ENCODE results near the gene INPP5J.

Gene INPP5J

GRCh38 chr22:31119026-31119717, 3.6 kb upstream of the INPP5J start:
- no peak overlapping the region for H3K4me3 ChIP-seq
- H3K9me3 ChIP-seq, result no peaks in the 10 kb centered on the region
- peaks cover 4% of the 10 kb centered on the region; the same call in 1 of the 2 replicates for H3K4me1 ChIP-seq
- H3K36me3 ChIP-seq (replicated peaks), result no peaks in the 10 kb centered on the region
- in situ Hi-C loops (cut with MboI; ENCODE audit: low sequenced_read_pairs), result no loop called here
- H3K27me3 ChIP-seq (ENCODE audit: low read depth), result no peaks in the 10 kb centered on the region
- no peak for DNase-seq (ENCODE audit: low spot score in 2 of 2)

GRCh38 chr22:31120230-31120629, 2.5 kb upstream of the INPP5J start:
- no peak overlapping the region for H3K4me3 ChIP-seq
- DNase-seq (ENCODE audit: low spot score in 2 of 2), result no peak
- in situ Hi-C loops (cut with MboI; ENCODE audit: low sequenced_read_pairs), result no loop called here
- H3K4me1 ChIP-seq, result peaks cover 4% of the 10 kb centered on the region; the same call in 1 of the 2 replicates
- no peaks in the 10 kb centered on the region for H3K36me3 ChIP-seq (replicated peaks)
- no peaks in the 10 kb centered on the region for H3K27me3 ChIP-seq (ENCODE audit: low read depth)
- H3K9me3 ChIP-seq, result no peaks in the 10 kb centered on the region

- peaks cover 4% of the 10 kb centered on the region; the same call in 1 of the 2 replicates for H3K4me1 ChIP-seq
- H3K27me3 ChIP-seq (ENCODE audit: low read depth), result no peaks in the 10 kb centered on the region
- in situ Hi-C loops (cut with MboI; ENCODE audit: low sequenced_read_pairs), result no loop called here
- no peak for DNase-seq (ENCODE audit: low spot score in 2 of 2)
- H3K9me3 ChIP-seq, result no peaks in the 10 kb centered on the region
- H3K4me3 ChIP-seq, result no peak overlapping the region
- H3K36me3 ChIP-seq (replicated peaks), result no peaks in the 10 kb centered on the region
Observed at GRCh38 chr22:31120642-31121041, 2.1 kb upstream of the INPP5J start.

GRCh38 chr22:31121403-31121802, 1.4 kb upstream of the INPP5J start:
- no peak overlapping the region for H3K4me3 ChIP-seq
- in situ Hi-C loops (cut with MboI; ENCODE audit: low sequenced_read_pairs), result no loop called here

GRCh38 chr22:31122196-31122531, 602 bp upstream of the INPP5J start:
- no peak overlapping the region for H3K4me3 ChIP-seq
- in situ Hi-C loops (cut with MboI; ENCODE audit: low sequenced_read_pairs), result no loop called here
- no peak for DNase-seq (ENCODE audit: low spot score in 2 of 2)
- H3K36me3 ChIP-seq (replicated peaks), result no peaks in the 10 kb centered on the region
- H3K9me3 ChIP-seq, result no peaks in the 10 kb centered on the region
- peaks cover 4% of the 10 kb centered on the region; the same call in 1 of the 2 replicates for H3K4me1 ChIP-seq
- no peaks in the 10 kb centered on the region for H3K27me3 ChIP-seq (ENCODE audit: low read depth)

More at GRCh38 chr22:31121403-31121802, 1.4 kb upstream of the INPP5J start:
- Histone ChIP-seq H3K4me1 (peaks cover 4% of the 10 kb centered on the region; the same call in 1 of the 2 replicates), H3K9me3 (no peaks in the 10 kb centered on the region), H3K36me3 (replicated peaks) (no peaks in the 10 kb centered on the region), H3K27me3 (ENCODE audit: low read depth) (no peaks in the 10 kb centered on the region)
- DNase-seq (ENCODE audit: low spot score in 2 of 2), result no peak

GRCh38 chr22:31123292-31123602, 481 bp downstream of the INPP5J start:
- no peaks in the 10 kb centered on the region for H3K36me3 ChIP-seq (replicated peaks)
- no peaks in the 10 kb centered on the region for H3K27me3 ChIP-seq (ENCODE audit: low read depth)
- DNase-seq (ENCODE audit: low spot score in 2 of 2), result no peak
- H3K4me1 ChIP-seq, result peaks cover 4% of the 10 kb centered on the region; the same call in 1 of the 2 replicates
- peak overlapping the region; percentile 44 for H3K4me3 ChIP-seq
- in situ Hi-C loops (cut with MboI; ENCODE audit: low sequenced_read_pairs), result no loop called here
- no peaks in the 10 kb centered on the region for H3K9me3 ChIP-seq

- Histone ChIP-seq H3K36me3 (replicated peaks) (no peaks in the 10 kb centered on the region), H3K9me3 (no peaks in the 10 kb centered on the region), H3K4me1 (peaks cover 4% of the 10 kb centered on the region; the same call in 1 of the 2 replicates), H3K27me3 (ENCODE audit: low read depth) (no peaks in the 10 kb centered on the region), H3K4me3 (no peak overlapping the region)
- peak in 1 of 2 experiments; percentile 3 for DNase-seq (ENCODE audit: low spot score in 2 of 2)
- in situ Hi-C loops (cut with MboI; ENCODE audit: low sequenced_read_pairs), result no loop called here
Observed at GRCh38 chr22:31124290-31124689, 1.5 kb downstream of the INPP5J start.

- H3K9me3 ChIP-seq, result no peaks in the 10 kb centered on the region
- no peaks in the 10 kb centered on the region for H3K36me3 ChIP-seq (replicated peaks)
- H3K4me3 ChIP-seq, result no peak overlapping the region
- no peak for DNase-seq (ENCODE audit: low spot score in 2 of 2)
- H3K4me1 ChIP-seq, result peaks cover 4% of the 10 kb centered on the region; the same call in 1 of the 2 replicates
- H3K27me3 ChIP-seq (ENCODE audit: low read depth), result no peaks in the 10 kb centered on the region
- in situ Hi-C loops (cut with MboI; ENCODE audit: low sequenced_read_pairs), result no loop called here
Observed at GRCh38 chr22:31124811-31125465, 2.2 kb downstream of the INPP5J start.

- no peak for DNase-seq (ENCODE audit: low spot score in 2 of 2)
- no peaks in the 10 kb centered on the region for H3K36me3 ChIP-seq (replicated peaks)
- no peak overlapping the region for H3K4me3 ChIP-seq
- no peaks in the 10 kb centered on the region for H3K27me3 ChIP-seq (ENCODE audit: low read depth)
- no peaks in the 10 kb centered on the region for H3K9me3 ChIP-seq
- peaks cover 4% of the 10 kb centered on the region; the same call in 1 of the 2 replicates for H3K4me1 ChIP-seq
- in situ Hi-C loops (cut with MboI; ENCODE audit: low sequenced_read_pairs), result no loop called here
Observed at GRCh38 chr22:31125521-31126117, 2.9 kb downstream of the INPP5J start.

GRCh38 chr22:31126128-31126868, 3.5 kb downstream of the INPP5J start:
- in situ Hi-C loops (cut with MboI; ENCODE audit: low sequenced_read_pairs), result no loop called here

GRCh38 chr22:31126869-31127175, 4.1 kb downstream of the INPP5J start:
- in situ Hi-C loops (cut with MboI; ENCODE audit: low sequenced_read_pairs), result no loop called here
- no peak overlapping the region for H3K4me3 ChIP-seq

More at GRCh38 chr22:31126128-31126868, 3.5 kb downstream of the INPP5J start:
- Histone ChIP-seq H3K9me3 (no peaks in the 10 kb centered on the region), H3K4me3 (no peak overlapping the region), H3K4me1 (peaks cover 4% of the 10 kb centered on the region; the same call in 1 of the 2 replicates), H3K27me3 (ENCODE audit: low read depth) (no peaks in the 10 kb centered on the region), H3K36me3 (replicated peaks) (no peaks in the 10 kb centered on the region)
- no peak for DNase-seq (ENCODE audit: low spot score in 2 of 2)

GRCh38 chr22:31127181-31127772, 4.5 kb downstream of the INPP5J start:
- no peak overlapping the region for H3K4me3 ChIP-seq
- H3K4me1 ChIP-seq, result peaks cover 4% of the 10 kb centered on the region; the same call in 1 of the 2 replicates
- H3K9me3 ChIP-seq, result no peaks in the 10 kb centered on the region
- DNase-seq (ENCODE audit: low spot score in 2 of 2), result no peak
- H3K36me3 ChIP-seq (replicated peaks), result no peaks in the 10 kb centered on the region
- no peaks in the 10 kb centered on the region for H3K27me3 ChIP-seq (ENCODE audit: low read depth)
- in situ Hi-C loops (cut with MboI; ENCODE audit: low sequenced_read_pairs), result no loop called here

More at GRCh38 chr22:31126869-31127175, 4.1 kb downstream of the INPP5J start:
- H3K36me3 ChIP-seq (replicated peaks), result no peaks in the 10 kb centered on the region
- no peak for DNase-seq (ENCODE audit: low spot score in 2 of 2)
- H3K27me3 ChIP-seq (ENCODE audit: low read depth), result no peaks in the 10 kb centered on the region
- no peaks in the 10 kb centered on the region for H3K9me3 ChIP-seq
- H3K4me1 ChIP-seq, result peaks cover 4% of the 10 kb centered on the region; the same call in 1 of the 2 replicates

GRCh38 chr22:31128156-31128555, 5.4 kb downstream of the INPP5J start:
- no peak for DNase-seq (ENCODE audit: low spot score in 2 of 2)
- no peaks in the 10 kb centered on the region for H3K36me3 ChIP-seq (replicated peaks)
- in situ Hi-C loops (cut with MboI; ENCODE audit: low sequenced_read_pairs), result no loop called here

More at GRCh38 chr22:31128156-31128555, 5.4 kb downstream of the INPP5J start:
- Histone ChIP-seq H3K9me3 (no peaks in the 10 kb centered on the region), H3K4me1 (no peaks in the 10 kb centered on the region; the same call in 1 of the 2 replicates), H3K27me3 (ENCODE audit: low read depth) (no peaks in the 10 kb centered on the region), H3K4me3 (no peak overlapping the region)
